ENCODE results near the gene CLMP.

DNA sequence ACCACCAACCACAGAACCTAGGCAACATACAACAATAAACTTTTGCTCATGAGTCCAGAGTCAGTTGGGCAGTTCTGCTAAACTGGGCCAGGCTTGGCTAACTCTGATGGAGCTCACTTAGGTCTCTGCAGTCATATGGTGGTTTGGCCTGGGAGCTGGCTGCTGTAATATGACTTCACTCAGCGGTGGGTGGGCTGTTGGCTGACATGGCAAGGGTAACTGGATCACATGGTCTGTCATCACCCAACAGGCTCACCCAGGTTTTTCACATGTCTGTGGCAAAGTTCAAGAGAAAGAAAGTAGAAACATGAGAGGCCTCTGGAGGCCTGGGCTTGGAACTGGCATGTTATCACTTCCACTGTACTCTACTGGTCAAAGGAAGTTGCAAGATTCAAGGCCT is 43.2 kb upstream of the CLMP start:
- TF ChIP-seq, protein P1, sequence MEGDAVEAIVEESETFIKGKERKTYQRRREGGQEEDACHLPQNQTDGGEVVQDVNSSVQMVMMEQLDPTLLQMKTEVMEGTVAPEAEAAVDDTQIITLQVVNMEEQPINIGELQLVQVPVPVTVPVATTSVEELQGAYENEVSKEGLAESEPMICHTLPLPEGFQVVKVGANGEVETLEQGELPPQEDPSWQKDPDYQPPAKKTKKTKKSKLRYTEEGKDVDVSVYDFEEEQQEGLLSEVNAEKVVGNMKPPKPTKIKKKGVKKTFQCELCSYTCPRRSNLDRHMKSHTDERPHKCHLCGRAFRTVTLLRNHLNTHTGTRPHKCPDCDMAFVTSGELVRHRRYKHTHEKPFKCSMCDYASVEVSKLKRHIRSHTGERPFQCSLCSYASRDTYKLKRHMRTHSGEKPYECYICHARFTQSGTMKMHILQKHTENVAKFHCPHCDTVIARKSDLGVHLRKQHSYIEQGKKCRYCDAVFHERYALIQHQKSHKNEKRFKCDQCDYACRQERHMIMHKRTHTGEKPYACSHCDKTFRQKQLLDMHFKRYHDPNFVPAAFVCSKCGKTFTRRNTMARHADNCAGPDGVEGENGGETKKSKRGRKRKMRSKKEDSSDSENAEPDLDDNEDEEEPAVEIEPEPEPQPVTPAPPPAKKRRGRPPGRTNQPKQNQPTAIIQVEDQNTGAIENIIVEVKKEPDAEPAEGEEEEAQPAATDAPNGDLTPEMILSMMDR (IDR thresholded peaks at IDR 0.05): no peak
- no peak for TF ChIP-seq REST (IDR thresholded peaks at IDR 0.05)
- no peak for TF ChIP-seq RFX5 (IDR thresholded peaks at IDR 0.05)
- TF ChIP-seq POLR2A (IDR thresholded peaks at IDR 0.05; ENCODE audit: low read length): no peak
- no peak for TF ChIP-seq MAZ (IDR thresholded peaks at IDR 0.05; ENCODE audit: borderline replicate concordance, low read depth, low read length)
- no peak for TF ChIP-seq SREBF2 (IDR thresholded peaks at IDR 0.05)
- TF ChIP-seq HDAC2 (IDR thresholded peaks at IDR 0.05): no peak
- no peak for TF ChIP-seq CEBPB (IDR thresholded peaks at IDR 0.05)
- no peak for TF ChIP-seq EP300 (IDR thresholded peaks at IDR 0.05)
- TF ChIP-seq RCOR1 (IDR thresholded peaks at IDR 0.05; ENCODE audit: low read depth, low read length): no peak
- TF ChIP-seq NFE2L2 (conservative IDR thresholded peaks at IDR 0.05; ENCODE audit: low read length): no peak
- no peak for TF ChIP-seq NR3C1 (IDR thresholded peaks at IDR 0.05)
- no peak for TF ChIP-seq SMC3 (IDR thresholded peaks at IDR 0.05)
